NCI-H748 treated with DMSO at 0.1 percent for 48 hours (cell line): ENCODE measurements around the gene ADGRG3.

Source experiments
- DNase-seq: peaks from one replicate; lab custom pipeline; 2025; lab: John Stamatoyannopoulos, UW

ADGRG3 gene

GRCh38 chr16:57736419-57737351, 68.6 kb downstream of the ADGRG3 start:
- no peak for DNase-seq

DNA sequence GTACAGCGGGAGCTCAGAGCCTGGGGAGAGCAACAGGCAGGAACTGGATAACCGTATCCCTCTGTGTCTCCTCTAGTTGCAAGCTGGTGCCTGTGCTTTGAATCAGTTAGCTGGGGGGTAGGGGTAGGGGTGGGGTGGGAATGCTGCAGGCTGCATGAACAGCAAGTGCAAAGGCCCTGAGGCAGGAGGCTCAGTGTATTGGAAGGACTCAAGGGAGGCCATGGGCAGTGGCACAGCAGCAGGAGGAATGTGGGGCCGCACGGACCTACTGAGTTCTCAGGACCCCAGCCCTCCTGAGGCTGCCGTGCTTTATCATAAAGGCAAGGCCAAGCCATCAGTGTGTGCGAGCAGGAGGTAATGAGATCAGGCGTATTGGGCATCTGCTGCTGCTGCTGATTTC, 70.7 kb downstream of the ADGRG3 start:
- no peak for DNase-seq
